Cardiac muscle cell (in vitro differentiated cells and primary cell): Measurements from ENCODE around the gene RNF151. TPM values are rescaled to one million over a fixed set of nuclear protein-coding genes. Genes with fewer than 3 reads are reported as not detected.

Source experiments
- DNase-seq, 2 donors: peaks; one replicate each; pipeline versions ENCODE4 v3.0.0 to v3.0.0-alpha.2; 2010 to 2017; ENCODE audit warnings: low read depth in 1 of 2, low spot score in 1 of 2
- H3K27ac ChIP-seq: fragments of 200-600 bp; sonication (generic); 2 replicates; pipeline ENCODE4 v1.5.1; 2016
- H3K27me3 ChIP-seq: fragments of 200-600 bp; sonication (generic); 2 replicates; pipeline ENCODE4 v1.6.0; 2016; ENCODE audit warnings: control low read depth
- H3K36me3 ChIP-seq: fragments of 200-600 bp; sonication (generic); 2 replicates; pipeline ENCODE4 v1.5.1; 2016; ENCODE audit warnings: control low read depth
- H3K4me1 ChIP-seq: fragments of 200-600 bp; sonication (generic); 2 replicates; pipeline ENCODE4 v1.8.1; 2017; ENCODE audit warnings: low read depth, mild to moderate bottlenecking, mixed run types
- H3K4me3 ChIP-seq: fragments of 200-600 bp; sonication (generic); 2 replicates; pipeline ENCODE4 v1.5.1; 2016; ENCODE audit warnings: mild to moderate bottlenecking
- H3K9me3 ChIP-seq: fragments of 200-600 bp; sonication (generic); 2 replicates; pipeline ENCODE4 v1.5.1; 2017; ENCODE audit warnings: low read depth, mild to moderate bottlenecking, control low read depth
- polyA plus RNA-seq: library from polyadenylated mRNA; unstranded; fragments of >200 nt; fragmentation: Nextera tagmentation; extraction: Ambion mirVana; gene quantifications from 2 replicates; pipeline ENCODE4 v1.2.1, GENCODE V29; 2016
- total RNA-seq: library from RNA; depleted of rRNA; stranded (reverse); fragments of >200 nt; gene quantifications from 2 replicates; pipeline ENCODE4 v1.2.3, GENCODE V29; 2016
- TF ChIP-seq, protein P1 (sequence below): IDR thresholded peaks from 2 replicates; pipeline ENCODE4 v1.5.1; 2012; ENCODE audit warnings: low read depth, mild to moderate bottlenecking, low read length

Gene RNF151
- total and polyA plus RNA-seq, 2 experiments from 2014 or later, result 0.21 to 0.38 TPM

DNA sequence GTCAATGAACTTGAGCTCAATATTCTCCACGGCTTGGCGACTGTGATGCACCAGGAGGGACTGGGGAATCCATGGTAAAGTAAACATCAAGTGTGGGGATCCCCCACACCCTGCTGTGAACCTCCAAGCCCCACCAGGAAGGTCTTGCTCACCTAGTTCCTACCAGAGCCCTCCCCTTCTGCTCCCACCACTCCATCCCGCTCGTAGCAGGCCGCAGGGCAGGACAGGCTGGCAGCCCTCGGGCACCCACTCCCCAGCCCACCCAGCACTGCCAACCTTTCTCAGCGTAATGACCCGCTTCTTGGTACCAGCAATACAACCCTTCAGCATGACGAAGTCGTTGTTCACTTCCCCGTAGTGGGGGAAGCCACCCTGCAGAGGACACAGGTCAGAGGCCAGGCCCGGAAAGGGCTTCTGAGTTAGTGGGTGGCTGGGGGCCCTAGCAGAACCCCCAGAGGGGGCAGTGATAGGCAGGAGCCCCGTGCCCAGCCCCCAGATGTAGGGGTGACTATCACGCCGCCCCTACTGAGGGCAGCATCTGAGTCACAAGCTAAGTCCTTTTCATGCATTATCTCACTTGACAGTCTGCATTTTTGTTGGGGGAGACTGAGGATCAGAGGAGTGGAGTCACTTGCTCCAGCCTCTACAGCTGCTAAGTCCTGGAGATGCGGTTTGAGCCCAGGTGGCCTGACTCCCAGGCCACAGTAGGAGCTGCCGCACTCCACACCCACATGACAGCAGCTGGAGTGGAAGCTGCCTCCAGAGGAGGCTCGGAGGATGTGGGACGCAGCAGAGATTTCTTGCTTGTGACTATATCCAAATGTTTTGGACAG lies 20.9 kb upstream of the RNF151 start:
- Histone ChIP-seq H3K27me3 (no peaks in the 10 kb centered on the region), H3K9me3 (no peaks in the 10 kb centered on the region), H3K27ac (no peak overlapping the region), H3K4me3 (no peak overlapping the region), H3K4me1 (peaks cover 5% of the 10 kb centered on the region), H3K36me3 (no peaks in the 10 kb centered on the region)
- DNase-seq, result no peak
- TF ChIP-seq, protein P1, sequence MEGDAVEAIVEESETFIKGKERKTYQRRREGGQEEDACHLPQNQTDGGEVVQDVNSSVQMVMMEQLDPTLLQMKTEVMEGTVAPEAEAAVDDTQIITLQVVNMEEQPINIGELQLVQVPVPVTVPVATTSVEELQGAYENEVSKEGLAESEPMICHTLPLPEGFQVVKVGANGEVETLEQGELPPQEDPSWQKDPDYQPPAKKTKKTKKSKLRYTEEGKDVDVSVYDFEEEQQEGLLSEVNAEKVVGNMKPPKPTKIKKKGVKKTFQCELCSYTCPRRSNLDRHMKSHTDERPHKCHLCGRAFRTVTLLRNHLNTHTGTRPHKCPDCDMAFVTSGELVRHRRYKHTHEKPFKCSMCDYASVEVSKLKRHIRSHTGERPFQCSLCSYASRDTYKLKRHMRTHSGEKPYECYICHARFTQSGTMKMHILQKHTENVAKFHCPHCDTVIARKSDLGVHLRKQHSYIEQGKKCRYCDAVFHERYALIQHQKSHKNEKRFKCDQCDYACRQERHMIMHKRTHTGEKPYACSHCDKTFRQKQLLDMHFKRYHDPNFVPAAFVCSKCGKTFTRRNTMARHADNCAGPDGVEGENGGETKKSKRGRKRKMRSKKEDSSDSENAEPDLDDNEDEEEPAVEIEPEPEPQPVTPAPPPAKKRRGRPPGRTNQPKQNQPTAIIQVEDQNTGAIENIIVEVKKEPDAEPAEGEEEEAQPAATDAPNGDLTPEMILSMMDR, result no peak

DNA sequence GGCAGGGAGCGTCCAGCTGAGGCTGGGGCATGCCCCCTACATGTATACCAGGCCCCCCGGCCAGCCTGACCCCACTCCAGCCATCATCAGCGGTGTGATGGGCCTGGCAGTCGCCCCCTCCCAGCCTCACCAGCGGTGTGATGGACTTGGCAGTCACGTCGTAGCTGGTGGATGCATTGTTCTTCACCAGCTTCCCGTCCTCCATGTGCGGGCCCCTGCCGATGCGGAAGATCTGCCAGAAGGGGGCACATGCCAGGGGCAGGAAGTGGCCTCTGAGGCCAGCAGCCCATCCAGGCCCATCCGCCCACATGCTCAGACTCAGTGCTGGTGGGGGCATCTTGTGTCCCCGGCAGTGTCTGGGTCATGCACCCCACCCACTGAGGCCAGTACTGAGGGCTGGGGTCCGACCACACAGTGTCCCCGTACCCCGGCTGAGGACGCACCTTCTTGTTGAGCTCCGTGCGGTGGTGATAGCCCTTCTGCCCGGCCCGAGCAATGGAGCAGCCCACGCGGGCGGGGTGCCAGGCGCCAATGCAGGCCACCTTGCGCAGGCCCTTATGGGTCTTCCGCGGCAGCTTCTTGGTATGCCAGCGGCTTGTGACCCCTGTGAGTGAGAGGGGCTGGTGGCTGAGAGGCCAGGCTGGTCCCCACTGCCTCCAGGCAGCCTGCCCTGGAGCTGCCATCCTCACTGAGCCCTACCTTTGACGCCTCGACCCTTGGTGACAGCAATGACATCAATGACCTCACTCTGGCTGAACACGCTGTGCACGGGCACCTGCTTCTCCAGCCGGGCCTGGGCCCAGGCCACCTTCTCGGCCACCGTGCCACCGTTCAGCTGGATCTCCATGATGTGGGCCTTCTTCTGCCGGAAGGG lies 19.9 kb upstream of the RNF151 start:
- no peak for DNase-seq
- Histone ChIP-seq H3K36me3 (no peaks in the 10 kb centered on the region), H3K4me1 (peaks cover 7% of the 10 kb centered on the region), H3K4me3 (no peak overlapping the region), H3K9me3 (no peaks in the 10 kb centered on the region), H3K27me3 (no peaks in the 10 kb centered on the region), H3K27ac (no peak overlapping the region)
- TF ChIP-seq, protein P1, result no peak

DNA sequence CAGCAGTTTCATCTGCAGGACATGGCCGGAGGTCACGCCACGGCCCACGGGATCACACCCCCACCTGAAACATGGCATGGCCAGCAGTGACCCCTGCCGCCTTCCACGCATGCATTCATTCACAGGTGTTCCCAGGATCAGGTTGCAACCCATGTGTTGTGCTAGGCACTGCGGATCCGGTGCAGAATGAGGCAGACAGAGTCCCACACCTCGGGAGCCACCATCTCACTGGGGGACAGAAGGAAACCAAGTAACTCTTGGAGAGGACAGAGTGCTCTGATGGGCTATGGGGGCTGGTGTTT lies 19.3 kb upstream of the RNF151 start:
- TF ChIP-seq, protein P1, result no peak
- Histone ChIP-seq H3K27me3 (no peaks in the 10 kb centered on the region), H3K4me1 (peaks cover 7% of the 10 kb centered on the region), H3K9me3 (no peaks in the 10 kb centered on the region), H3K36me3 (no peaks in the 10 kb centered on the region), H3K27ac (no peak overlapping the region), H3K4me3 (no peak overlapping the region)
- DNase-seq, result no peak

DNA sequence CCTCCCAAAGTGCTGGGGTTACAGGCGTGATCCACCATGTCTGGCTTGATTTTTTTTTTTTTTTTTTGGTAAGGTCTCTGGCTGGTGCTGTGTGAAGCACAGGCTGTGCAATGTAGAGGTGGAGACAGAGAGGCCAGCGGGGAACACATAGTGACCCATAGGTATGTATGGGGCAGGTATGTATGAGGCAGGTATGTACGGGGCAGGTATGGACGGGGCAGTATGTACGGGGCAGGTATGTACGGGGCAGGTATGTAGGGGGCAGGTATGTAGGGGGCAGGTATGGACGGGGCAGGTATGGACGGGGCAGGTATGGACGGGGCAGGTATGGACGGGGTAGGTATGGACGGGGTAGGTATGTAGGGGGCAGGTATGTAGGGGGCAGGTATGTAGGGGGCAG lies 17.1 kb upstream of the RNF151 start:
- Histone ChIP-seq H3K27ac (no peak overlapping the region), H3K4me1 (peaks cover 7% of the 10 kb centered on the region), H3K4me3 (no peak overlapping the region), H3K36me3 (no peaks in the 10 kb centered on the region), H3K27me3 (no peaks in the 10 kb centered on the region), H3K9me3 (no peaks in the 10 kb centered on the region)
- DNase-seq, result no peak
- TF ChIP-seq, protein P1, result no peak

DNA sequence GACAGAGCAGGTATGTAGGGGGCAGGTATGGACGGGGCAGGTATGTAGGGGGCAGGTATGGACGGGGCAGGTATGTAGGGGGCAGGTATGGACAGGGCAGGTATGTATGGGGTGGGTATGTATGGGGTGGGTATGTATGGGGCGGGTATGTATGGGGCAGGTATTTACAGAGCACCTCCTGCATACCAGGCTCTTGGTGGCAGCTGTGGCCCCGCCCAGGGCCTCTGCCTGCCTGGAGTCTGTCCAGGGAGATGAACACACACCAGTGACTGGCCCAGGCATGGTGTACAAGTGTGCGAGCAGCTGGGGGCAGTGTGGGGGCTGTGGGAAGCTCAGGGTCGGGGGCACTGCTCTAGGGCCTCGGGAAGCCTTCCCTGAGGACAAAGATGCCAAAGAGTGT lies 16.6 kb upstream of the RNF151 start:
- no peak for DNase-seq
- Histone ChIP-seq H3K27ac (peak overlapping the region; percentile 52), H3K4me3 (no peak overlapping the region), H3K27me3 (no peaks in the 10 kb centered on the region), H3K36me3 (no peaks in the 10 kb centered on the region), H3K9me3 (no peaks in the 10 kb centered on the region), H3K4me1 (peaks cover 7% of the 10 kb centered on the region)
- TF ChIP-seq, protein P1, result no peak
